Panc1 (cell line): ENCODE data around the gene ATP13A4. TPM values are rescaled to one million over a fixed set of nuclear protein-coding genes. Genes with fewer than 3 reads are reported as not detected.

ENCODE experiments used
- ATAC-seq: fragments of 200-7000 bp; cut with Tn5 transposase; 2 replicates; pipeline ENCODE4 v1.9.1; 2020; ENCODE audit warnings: mild to moderate bottlenecking, moderate library complexity
- BruUV-seq: library from RNA; stranded (reverse); fragments of 400-500 nt; replicated peaks from 2 replicates; lab custom pipeline; 2021; lab: Mats Ljungman, UMichigan
- CTCF ChIA-PET: fragments of 300-600 bp; sonication (Branson Sonifier 250); formaldehyde crosslinking; loops from one replicate; lab custom pipeline; 2022; ENCODE audit warnings: antibody characterized with exemption; lab: Charles Lee
- POLR2A ChIA-PET: fragments of 300-600 bp; sonication (Branson Sonifier 250); formaldehyde crosslinking; loops from one replicate; lab custom pipeline; 2022; ENCODE audit warnings: antibody characterized with exemption; lab: Charles Lee
- DNase-seq: peaks from one replicate; pipeline ENCODE4 v3.0.0-alpha.2; 2010; ENCODE audit warnings: low read depth, low spot score
- H3K27ac ChIP-seq: 2 replicates; pipeline ENCODE4 v1.5.1; 2011; ENCODE audit warnings: mild to moderate bottlenecking, low read length, inconsistent platforms
- H3K27me3 ChIP-seq: fragments of 200-500 bp; sonication (Bioruptor generic); 2 replicates; pipeline ENCODE4 v1.6.0; 2014; ENCODE audit warnings: low read length, inconsistent platforms; ENCODE audit not compliant: control insufficient read depth, insufficient read depth
- H3K36me3 ChIP-seq: fragments of 200-500 bp; sonication (Bioruptor generic); 2 replicates; pipeline ENCODE4 v1.5.1; 2014; ENCODE audit warnings: inconsistent platforms, mild to moderate bottlenecking, low read length, moderate library complexity; ENCODE audit not compliant: control insufficient read depth, insufficient read depth
- H3K4me1 ChIP-seq: 2 replicates; pipeline ENCODE4 v1.5.1; 2011; ENCODE audit warnings: inconsistent platforms, mild to moderate bottlenecking, low read length, moderate library complexity; ENCODE audit not compliant: control insufficient read depth, insufficient read depth
- H3K4me3 ChIP-seq, 2 experiments: 2 replicates each; pipeline ENCODE4 v1.5.1; 2011 to 2012; ENCODE audit warnings: low read depth in 2 of 2, low read length in 2 of 2, mild to moderate bottlenecking in 2 of 2, inconsistent platforms in 1 of 2, moderate library complexity in 1 of 2
- H3K9me3 ChIP-seq: fragments of 200-500 bp; sonication (Bioruptor generic); 2 replicates; pipeline ENCODE4 v1.5.1; 2014; ENCODE audit warnings: low read depth, mild to moderate bottlenecking, inconsistent platforms, low read length, moderate library complexity; ENCODE audit not compliant: control insufficient read depth, insufficient read depth
- CTCF ChIP-seq: fragments of 450-650 bp; IDR thresholded peaks from 2 replicates; pipeline ENCODE4 v1.5.1; 2017; ENCODE audit warnings: mild to moderate bottlenecking
- POLR2AphosphoS5 ChIP-seq: IDR thresholded peaks from 2 replicates; pipeline ENCODE4 v1.6.1; 2012; ENCODE audit warnings: mild to moderate bottlenecking, low read depth, low read length, moderate library complexity
- SIN3A ChIP-seq: IDR thresholded peaks from 2 replicates; pipeline ENCODE4 v1.6.1; 2012; ENCODE audit warnings: low read depth, mild to moderate bottlenecking, low read length, moderate library complexity, borderline replicate concordance; ENCODE audit not compliant: insufficient read depth
- TCF7L2 ChIP-seq: IDR thresholded peaks from 2 replicates; pipeline ENCODE4 v1.6.1; 2011; ENCODE audit warnings: mild to moderate bottlenecking, low read depth, low read length, inconsistent platforms
- in situ Hi-C: cut with HindIII; loops from 2 replicates; pipeline ENCODE4 v1.10.0; 2016; ENCODE audit warnings: low sequenced_read_pairs, low pct_unique_long_range_greater_than_20kb
- intact Hi-C: fragments of 100-400 bp; cut with micrococcal nuclease; formaldehyde crosslinking; loops from one replicate; pipeline ENCODE4 v1.10.0; 2022; ENCODE audit not compliant: unreplicated experiment
- total RNA-seq: library from RNA; stranded (reverse); gene quantifications from one replicate; pipeline ENCODE4 v1.2.1, GENCODE V29; 2021; ENCODE audit not compliant: unreplicated experiment
- TF ChIP-seq, protein P1 (sequence below), 2 experiments: IDR thresholded peaks; 2 replicates each; pipeline ENCODE4 v1.6.1; 2011 to 2012; ENCODE audit warnings: low read depth in 2 of 2, control low read depth in 1 of 2, low read length in 1 of 2, mild to moderate bottlenecking in 1 of 2, moderate library complexity in 1 of 2; ENCODE audit not compliant: insufficient read depth in 1 of 2

ATP13A4 gene
- total RNA-seq, 1 experiment from 2014 or later, result not detected

GRCh38 chr3:193515966-193516365 is 38.7 kb downstream of the ATP13A4 start:
- H3K27me3 ChIP-seq, result peaks cover 9% of the 10 kb centered on the region; the same call in 1 of the 2 replicates
- ChIA-PET CTCF (no interaction called here), POLR2A (no interaction called here)
- DNase-seq (no peak), ATAC-seq (no peak)
- H3K27ac ChIP-seq, result no peak overlapping the region
- H3K9me3 ChIP-seq, result no peaks in the 10 kb centered on the region
- H3K36me3 ChIP-seq, result no peaks in the 10 kb centered on the region
- BruUV-seq, result no TSS peak
- H3K4me3 ChIP-seq, result no peak overlapping the region
- in situ Hi-C loops (no loop called here), intact Hi-C loops (no loop called here)
- no peaks in the 10 kb centered on the region for H3K4me1 ChIP-seq
- TF ChIP-seq TCF7L2 (no peak), SIN3A (no peak), CTCF (no peak), POLR2AphosphoS5 (no peak)
- TF ChIP-seq, protein P1, sequence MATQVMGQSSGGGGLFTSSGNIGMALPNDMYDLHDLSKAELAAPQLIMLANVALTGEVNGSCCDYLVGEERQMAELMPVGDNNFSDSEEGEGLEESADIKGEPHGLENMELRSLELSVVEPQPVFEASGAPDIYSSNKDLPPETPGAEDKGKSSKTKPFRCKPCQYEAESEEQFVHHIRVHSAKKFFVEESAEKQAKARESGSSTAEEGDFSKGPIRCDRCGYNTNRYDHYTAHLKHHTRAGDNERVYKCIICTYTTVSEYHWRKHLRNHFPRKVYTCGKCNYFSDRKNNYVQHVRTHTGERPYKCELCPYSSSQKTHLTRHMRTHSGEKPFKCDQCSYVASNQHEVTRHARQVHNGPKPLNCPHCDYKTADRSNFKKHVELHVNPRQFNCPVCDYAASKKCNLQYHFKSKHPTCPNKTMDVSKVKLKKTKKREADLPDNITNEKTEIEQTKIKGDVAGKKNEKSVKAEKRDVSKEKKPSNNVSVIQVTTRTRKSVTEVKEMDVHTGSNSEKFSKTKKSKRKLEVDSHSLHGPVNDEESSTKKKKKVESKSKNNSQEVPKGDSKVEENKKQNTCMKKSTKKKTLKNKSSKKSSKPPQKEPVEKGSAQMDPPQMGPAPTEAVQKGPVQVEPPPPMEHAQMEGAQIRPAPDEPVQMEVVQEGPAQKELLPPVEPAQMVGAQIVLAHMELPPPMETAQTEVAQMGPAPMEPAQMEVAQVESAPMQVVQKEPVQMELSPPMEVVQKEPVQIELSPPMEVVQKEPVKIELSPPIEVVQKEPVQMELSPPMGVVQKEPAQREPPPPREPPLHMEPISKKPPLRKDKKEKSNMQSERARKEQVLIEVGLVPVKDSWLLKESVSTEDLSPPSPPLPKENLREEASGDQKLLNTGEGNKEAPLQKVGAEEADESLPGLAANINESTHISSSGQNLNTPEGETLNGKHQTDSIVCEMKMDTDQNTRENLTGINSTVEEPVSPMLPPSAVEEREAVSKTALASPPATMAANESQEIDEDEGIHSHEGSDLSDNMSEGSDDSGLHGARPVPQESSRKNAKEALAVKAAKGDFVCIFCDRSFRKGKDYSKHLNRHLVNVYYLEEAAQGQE (IDR thresholded peaks at IDR 0.05; ENCODE audit: insufficient read depth in 1 of 2, low read depth in 2 of 2, low read length in 1 of 2), result no peak

DNA sequence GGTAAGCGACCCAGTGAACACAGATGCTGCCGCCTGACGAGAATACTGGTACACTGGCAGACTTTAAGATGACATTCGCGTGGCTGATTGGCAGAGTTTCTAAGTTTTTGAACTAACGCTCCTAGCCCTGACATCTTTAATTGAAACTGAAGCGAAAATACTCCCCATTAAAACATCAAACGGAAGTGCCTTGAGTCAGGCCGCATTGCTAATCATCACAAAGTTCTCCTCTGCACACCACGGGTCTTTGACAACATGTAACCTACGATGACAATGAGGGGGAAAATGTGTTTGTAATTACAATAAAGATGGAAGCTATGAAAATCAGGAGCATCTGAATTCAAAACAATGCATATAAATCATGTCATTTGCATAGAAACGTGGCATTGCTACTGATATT is 44.5 kb downstream of the ATP13A4 start:
- TF ChIP-seq, protein P1 (IDR thresholded peaks at IDR 0.05; ENCODE audit: insufficient read depth in 1 of 2, low read depth in 2 of 2, low read length in 1 of 2), result no peak
- no peak for TF ChIP-seq POLR2AphosphoS5
- no peak for TF ChIP-seq CTCF
- no peak for TF ChIP-seq TCF7L2
- TF ChIP-seq SIN3A, result no peak
- Histone ChIP-seq H3K9me3 (no peaks in the 10 kb centered on the region), H3K36me3 (no peaks in the 10 kb centered on the region), H3K4me1 (no peaks in the 10 kb centered on the region), H3K4me3 (no peak overlapping the region), H3K27ac (no peak overlapping the region), H3K27me3 (peaks cover 18% of the 10 kb centered on the region)
- ChIA-PET CTCF (no interaction called here), POLR2A (no interaction called here)
- DNase-seq (no peak), ATAC-seq (no peak)
- in situ Hi-C loops, result no loop called here
- intact Hi-C loops, result no loop called here
- BruUV-seq, result no TSS peak
